H54 (cell line): Measurements from ENCODE around the gene FHL3.
A peak's percentile ranks its signal among the peaks of the same experiment; 100 is the strongest.
"Not testable (repeated sequence)": the region's sequence is repeated elsewhere in the genome, so short reads cannot be mapped to it uniquely, and the experiment has no call there.

Experiments
- DNase-seq: peaks from one replicate; pipeline ENCODE4 v3.0.0; 2011; ENCODE audit warnings: low spot score, mixed read lengths; ENCODE audit not compliant: insufficient read length
- FAIRE-seq: peaks from 3 replicates; lab custom pipeline; 2011; peaks lifted over from hg19 to GRCh38; lab: Jason Lieb, UNC
- POLR2A ChIP-seq: IDR thresholded peaks from 2 replicates; pipeline ENCODE4 v1.6.1; 2011; ENCODE audit warnings: low read depth, mild to moderate bottlenecking, low read length

Gene FHL3

DNA sequence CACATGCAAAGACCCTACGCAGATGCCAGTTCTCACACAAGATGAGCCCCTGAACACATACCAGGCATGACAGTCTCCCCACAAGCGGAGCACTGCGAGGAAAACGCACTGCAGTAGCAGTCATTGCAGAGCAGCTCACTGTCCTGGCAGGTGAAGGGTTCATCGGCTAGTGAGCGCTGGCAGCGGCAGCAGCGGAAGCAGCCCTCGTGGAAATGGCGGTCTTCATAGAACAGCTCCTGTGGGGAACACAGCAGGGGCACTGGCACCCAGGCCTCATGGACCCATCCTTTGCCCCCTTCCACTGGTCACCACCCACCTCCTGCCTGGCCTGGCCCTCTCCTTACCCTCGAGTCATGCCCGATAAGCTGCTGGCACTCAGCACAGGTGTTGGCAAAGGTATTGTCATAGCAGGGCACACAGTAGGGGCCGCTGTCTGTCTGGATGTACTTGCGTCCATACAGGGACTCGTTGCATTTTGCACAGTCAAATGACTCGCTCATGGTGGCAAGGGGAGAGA is 6.3 kb downstream of the FHL3 start:
- no peak for TF ChIP-seq POLR2A
- no peak for DNase-seq
- no peak for FAIRE-seq

GRCh38 chr1:37998089-37998808 is 7.1 kb downstream of the FHL3 start:
- DNase-seq, result no peak
- TF ChIP-seq POLR2A, result no peak
- FAIRE-seq, result no peak

DNA sequence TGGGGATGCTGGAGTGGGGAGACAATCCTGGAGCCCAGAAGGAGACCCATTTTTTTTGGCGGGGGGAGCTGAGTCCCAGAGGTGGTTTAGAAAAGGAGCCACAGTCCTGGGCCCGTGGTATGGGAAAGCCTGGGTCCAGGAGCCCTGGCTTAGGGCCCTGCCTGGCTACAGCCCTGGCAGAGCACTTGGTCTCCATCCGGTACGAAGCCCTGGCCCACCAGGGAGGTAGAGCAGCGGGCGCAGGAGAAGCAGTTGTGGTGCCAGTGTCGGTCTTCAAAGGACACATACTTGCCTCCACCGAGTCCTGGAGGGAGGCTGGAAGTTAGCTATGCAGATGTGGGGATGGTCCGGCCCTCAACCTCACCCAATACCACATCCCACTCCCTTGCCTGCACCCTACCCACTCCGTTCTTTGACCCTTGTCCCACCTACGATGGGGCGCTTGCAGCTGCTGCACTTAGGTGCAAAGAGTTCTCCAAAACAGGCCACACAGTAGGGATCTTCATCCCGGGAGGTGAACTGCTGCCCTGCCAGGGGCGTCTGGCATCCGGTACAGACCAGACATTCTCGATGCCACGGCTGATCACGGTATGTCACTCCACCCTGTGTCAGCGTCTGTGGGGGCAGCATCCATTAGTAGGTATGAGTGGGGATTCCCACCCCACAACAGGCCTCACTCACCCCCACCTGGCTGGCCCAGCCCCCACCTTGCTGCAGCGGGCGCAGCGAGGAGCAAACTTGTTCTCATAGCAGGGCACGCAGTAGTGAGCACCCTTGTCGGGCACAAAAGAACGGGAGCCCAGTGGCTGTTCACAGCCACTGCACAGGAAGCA is 7.8 kb downstream of the FHL3 start:
- no peak for FAIRE-seq
- no peak for TF ChIP-seq POLR2A
- DNase-seq, result no peak

- TF ChIP-seq POLR2A, result no peak
- DNase-seq, result no peak
- FAIRE-seq, result no peak
Measured at GRCh38 chr1:37995751-37996345, 9.5 kb downstream of the FHL3 start.

DNA sequence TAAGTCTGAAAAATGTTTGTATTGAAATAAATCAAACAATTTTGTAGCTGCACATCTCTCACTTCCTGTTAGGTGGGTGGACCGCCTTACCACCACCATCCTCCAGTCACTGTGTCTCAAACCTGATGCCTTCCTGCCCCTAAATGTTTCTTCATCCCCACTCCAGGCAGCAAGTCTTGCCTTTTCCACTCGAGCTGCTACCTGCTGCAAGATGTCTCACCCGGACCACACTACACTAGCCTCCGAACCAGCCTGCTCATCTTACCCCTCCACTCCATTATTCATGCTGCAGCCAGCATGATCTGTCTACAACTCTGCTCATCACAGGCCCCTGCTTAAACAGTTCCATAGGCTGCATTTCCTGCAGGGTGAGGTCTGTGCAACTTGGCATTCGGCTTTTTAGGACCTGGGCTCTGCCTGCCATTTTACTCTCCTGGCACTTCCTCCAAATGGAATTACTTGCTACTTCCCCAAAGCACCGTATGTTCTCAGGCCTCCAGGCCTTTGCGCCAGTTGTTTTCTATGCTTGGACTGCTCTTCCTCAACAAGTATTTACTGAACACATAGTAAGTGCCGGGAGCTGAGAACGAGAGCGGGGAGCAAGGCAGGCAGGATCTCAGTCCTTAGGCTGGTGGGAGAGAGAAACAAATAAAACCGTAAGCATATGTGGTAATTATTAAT is 10.3 kb downstream of the FHL3 start:
- DNase-seq, result no peak
- TF ChIP-seq POLR2A, result no peak
- no peak for FAIRE-seq

DNA sequence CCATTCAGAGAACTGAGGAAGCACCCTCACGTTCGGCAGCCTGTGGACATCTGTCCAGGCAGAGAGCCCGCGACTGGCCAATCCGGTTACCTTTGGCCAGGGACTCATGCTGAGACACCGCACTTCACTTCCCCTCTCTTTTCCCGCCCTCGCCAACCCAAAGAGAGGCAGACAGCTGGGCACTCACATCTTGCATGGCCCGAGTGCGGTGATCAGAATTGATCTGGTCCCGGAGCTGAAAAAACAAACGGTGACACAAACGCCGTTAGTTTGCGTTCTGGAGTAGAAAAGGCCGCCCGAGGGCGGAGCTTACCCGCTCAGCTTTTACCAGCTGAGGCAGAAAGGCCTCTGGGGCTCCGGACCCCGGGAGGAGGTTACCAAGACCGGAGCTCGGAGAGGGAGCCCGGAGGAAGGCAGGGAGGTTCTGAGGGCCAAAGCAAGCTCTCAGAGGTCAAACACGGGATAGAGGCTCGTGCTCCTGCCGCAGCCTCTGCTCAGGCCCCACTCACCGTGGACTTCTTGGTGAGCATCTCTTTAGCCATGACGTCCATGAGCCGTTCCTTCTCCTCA is 15.9 kb downstream of the FHL3 start:
- DNase-seq (peak; percentile 53), FAIRE-seq (no peak)
- no peak for TF ChIP-seq POLR2A

DNA sequence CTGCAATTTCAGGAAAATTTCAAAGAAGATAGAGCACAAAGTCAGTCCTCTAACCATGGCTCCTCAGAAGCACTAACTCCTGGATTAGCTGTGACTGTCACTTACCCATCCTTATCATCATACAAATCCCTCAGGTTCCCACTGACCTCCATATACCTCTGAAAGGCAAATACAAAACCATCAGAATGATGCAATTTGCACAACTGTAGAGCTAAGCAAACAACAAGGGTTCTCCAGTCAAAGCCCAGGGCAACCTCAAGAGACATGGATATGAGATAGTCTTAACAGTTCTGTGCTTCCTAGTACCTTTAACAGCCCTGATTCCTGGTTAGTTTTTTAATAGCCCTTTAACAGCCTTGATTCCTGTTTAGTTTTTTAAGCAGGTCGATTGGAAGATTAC is 17.6 kb downstream of the FHL3 start:
- no peak for TF ChIP-seq POLR2A
- FAIRE-seq (no peak), DNase-seq (no peak)

DNA sequence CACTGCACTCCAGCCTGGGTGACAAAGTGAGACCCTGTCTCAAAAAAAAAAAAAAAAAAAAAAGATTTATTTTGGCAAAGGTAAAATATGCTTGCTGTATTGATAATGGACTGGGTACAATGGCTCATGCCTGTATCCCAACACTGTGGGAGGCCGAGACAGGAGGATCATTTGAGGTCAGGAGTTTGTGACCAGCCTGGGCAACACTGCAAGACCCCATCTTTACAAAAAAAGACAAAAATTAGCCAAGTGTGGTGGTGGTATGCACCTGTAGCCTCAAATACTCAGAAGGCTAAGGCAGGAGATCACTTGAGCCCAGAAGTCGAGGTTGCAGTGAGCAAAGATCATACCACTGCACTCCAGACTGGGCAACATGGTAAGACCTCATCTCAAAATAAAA is 21.8 kb downstream of the FHL3 start:
- no peak for TF ChIP-seq POLR2A
- DNase-seq, result no peak
- FAIRE-seq, result no peak

GRCh38 chr1:37978541-37978940 is 26.8 kb downstream of the FHL3 start:
- no peak for TF ChIP-seq POLR2A
- DNase-seq (no peak), FAIRE-seq (no peak)

- DNase-seq, result not testable (repeated sequence)
- FAIRE-seq, result peak; percentile 52
Measured at GRCh38 chr1:37975083-37975482, 30.2 kb downstream of the FHL3 start.

- no peak for DNase-seq
- no peak for TF ChIP-seq POLR2A
- no peak for FAIRE-seq
Measured at GRCh38 chr1:37974567-37974966, 30.7 kb downstream of the FHL3 start.

GRCh38 chr1:37973684-37974083 is 31.6 kb downstream of the FHL3 start:
- DNase-seq, FAIRE-seq: not testable (repeated sequence)

DNA sequence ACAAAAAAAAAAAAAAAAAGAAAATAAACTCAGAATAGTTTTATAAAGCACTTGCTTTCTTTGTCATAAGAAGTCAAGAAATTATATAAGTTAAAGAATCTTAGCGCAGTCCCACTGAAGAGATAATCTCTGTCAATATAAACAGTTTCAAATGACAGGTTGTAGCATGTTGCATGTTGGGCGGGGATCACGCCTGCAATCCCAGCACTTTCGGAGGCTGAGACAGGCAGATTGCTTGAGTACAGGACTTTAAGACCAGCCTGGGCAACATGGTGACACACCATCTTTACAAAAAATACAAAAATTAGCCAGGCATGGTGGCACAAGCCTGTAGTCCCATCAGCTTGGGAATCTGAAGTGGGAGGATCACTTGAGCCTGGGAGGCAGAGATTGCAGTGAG is 40.0 kb downstream of the FHL3 start:
- FAIRE-seq (no peak), DNase-seq (no peak)
- no peak for TF ChIP-seq POLR2A

GRCh38 chr1:37964106-37964505 is 41.2 kb downstream of the FHL3 start:
- not testable (repeated sequence) for DNase-seq, FAIRE-seq
